ENCODE measurements around the gene CISD1. TPM values are rescaled to one million over a fixed set of nuclear protein-coding genes. Genes with fewer than 3 reads are reported as not detected.
A peak's percentile ranks its signal among the peaks of the same experiment; 100 is the strongest.

The CISD1 gene
- total and polyA plus RNA-seq, 9 of the 15 experiments (the other 6 are each of a cell fraction or from before 2014, with no cell fraction given), result 35.8 to 342 (median 118) TPM

DNA sequence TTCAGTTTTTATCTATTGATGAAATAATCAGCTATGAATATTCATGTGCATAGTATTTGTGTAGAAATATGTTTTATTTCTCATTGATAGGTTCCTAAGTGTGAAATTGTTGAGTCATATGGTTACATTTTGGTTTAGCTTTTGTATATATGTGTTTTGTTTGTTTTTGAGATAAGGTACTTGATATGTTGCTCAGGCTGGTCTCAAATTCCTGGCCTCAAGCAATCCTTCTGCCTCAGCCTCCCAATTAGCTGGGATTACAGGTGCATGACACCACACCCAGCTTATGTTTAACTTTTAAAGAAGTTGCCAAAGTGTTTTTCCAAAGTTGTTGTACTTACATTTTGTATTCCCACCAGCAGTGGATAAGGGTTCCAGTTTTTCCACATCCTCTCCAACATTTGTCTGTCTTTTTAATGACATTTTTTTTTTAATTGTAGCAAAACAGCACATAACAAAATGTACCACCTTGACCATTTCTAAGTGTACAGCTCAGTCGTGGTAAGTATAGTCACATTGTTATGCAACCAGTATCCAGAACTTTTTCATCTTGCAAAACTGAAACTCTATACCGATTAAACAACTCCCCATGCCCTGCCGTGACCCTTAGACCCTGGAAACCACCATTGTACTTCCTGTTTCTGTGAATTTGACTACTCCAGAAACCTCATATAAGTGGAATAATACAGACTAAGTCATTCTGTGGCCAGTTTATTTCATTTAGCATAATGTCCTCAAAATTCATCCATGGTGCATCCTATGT lies 53.3 kb downstream of the CISD1 start (continued):
- TF ChIP-seq, protein P1, sequence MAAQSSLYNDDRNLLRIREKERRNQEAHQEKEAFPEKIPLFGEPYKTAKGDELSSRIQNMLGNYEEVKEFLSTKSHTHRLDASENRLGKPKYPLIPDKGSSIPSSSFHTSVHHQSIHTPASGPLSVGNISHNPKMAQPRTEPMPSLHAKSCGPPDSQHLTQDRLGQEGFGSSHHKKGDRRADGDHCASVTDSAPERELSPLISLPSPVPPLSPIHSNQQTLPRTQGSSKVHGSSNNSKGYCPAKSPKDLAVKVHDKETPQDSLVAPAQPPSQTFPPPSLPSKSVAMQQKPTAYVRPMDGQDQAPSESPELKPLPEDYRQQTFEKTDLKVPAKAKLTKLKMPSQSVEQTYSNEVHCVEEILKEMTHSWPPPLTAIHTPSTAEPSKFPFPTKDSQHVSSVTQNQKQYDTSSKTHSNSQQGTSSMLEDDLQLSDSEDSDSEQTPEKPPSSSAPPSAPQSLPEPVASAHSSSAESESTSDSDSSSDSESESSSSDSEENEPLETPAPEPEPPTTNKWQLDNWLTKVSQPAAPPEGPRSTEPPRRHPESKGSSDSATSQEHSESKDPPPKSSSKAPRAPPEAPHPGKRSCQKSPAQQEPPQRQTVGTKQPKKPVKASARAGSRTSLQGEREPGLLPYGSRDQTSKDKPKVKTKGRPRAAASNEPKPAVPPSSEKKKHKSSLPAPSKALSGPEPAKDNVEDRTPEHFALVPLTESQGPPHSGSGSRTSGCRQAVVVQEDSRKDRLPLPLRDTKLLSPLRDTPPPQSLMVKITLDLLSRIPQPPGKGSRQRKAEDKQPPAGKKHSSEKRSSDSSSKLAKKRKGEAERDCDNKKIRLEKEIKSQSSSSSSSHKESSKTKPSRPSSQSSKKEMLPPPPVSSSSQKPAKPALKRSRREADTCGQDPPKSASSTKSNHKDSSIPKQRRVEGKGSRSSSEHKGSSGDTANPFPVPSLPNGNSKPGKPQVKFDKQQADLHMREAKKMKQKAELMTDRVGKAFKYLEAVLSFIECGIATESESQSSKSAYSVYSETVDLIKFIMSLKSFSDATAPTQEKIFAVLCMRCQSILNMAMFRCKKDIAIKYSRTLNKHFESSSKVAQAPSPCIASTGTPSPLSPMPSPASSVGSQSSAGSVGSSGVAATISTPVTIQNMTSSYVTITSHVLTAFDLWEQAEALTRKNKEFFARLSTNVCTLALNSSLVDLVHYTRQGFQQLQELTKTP (IDR thresholded peaks at IDR 0.05; ENCODE audit: low read depth in 1 of 2, partially characterized antibody in 2 of 2), result no peak
- TF ChIP-seq ZNF253 (CRISPR knock-in tag; conservative IDR thresholded peaks at IDR 0.05) (no peak), RBM25 (IDR thresholded peaks at IDR 0.05; ENCODE audit: low read depth, low read length, severe bottlenecking) (no peak), ELF4 (CRISPR knock-in tag; IDR thresholded peaks at IDR 0.05) (no peak), THRAP3 (IDR thresholded peaks at IDR 0.05; ENCODE audit: borderline replicate concordance) (no peak), NCOA2 (IDR thresholded peaks at IDR 0.05; ENCODE audit: partially characterized antibody in 2 of 2) (no peak), ELF1 (tag; IDR thresholded peaks at IDR 0.05) (peak; percentile 48; the same call in 1 of the 2 replicates), ZEB2 (IDR thresholded peaks at IDR 0.05) (no peak), ZNF408 (CRISPR knock-in tag; IDR thresholded peaks at IDR 0.05; ENCODE audit: low read depth) (no peak), PYGO2 (tag; IDR thresholded peaks at IDR 0.05) (no peak), E2F3 (CRISPR knock-in tag; IDR thresholded peaks at IDR 0.05) (no peak), CC2D1A (IDR thresholded peaks at IDR 0.05) (no peak), FOXJ2 (tag; IDR thresholded peaks at IDR 0.05) (no peak), ETV1 (tag; conservative IDR thresholded peaks at IDR 0.05; ENCODE audit: low read depth) (no peak), TSHZ1 (CRISPR knock-in tag; IDR thresholded peaks at IDR 0.05) (no peak), SMARCE1 (IDR thresholded peaks at IDR 0.05) (no peak)
- TF ChIP-seq, protein P2, sequence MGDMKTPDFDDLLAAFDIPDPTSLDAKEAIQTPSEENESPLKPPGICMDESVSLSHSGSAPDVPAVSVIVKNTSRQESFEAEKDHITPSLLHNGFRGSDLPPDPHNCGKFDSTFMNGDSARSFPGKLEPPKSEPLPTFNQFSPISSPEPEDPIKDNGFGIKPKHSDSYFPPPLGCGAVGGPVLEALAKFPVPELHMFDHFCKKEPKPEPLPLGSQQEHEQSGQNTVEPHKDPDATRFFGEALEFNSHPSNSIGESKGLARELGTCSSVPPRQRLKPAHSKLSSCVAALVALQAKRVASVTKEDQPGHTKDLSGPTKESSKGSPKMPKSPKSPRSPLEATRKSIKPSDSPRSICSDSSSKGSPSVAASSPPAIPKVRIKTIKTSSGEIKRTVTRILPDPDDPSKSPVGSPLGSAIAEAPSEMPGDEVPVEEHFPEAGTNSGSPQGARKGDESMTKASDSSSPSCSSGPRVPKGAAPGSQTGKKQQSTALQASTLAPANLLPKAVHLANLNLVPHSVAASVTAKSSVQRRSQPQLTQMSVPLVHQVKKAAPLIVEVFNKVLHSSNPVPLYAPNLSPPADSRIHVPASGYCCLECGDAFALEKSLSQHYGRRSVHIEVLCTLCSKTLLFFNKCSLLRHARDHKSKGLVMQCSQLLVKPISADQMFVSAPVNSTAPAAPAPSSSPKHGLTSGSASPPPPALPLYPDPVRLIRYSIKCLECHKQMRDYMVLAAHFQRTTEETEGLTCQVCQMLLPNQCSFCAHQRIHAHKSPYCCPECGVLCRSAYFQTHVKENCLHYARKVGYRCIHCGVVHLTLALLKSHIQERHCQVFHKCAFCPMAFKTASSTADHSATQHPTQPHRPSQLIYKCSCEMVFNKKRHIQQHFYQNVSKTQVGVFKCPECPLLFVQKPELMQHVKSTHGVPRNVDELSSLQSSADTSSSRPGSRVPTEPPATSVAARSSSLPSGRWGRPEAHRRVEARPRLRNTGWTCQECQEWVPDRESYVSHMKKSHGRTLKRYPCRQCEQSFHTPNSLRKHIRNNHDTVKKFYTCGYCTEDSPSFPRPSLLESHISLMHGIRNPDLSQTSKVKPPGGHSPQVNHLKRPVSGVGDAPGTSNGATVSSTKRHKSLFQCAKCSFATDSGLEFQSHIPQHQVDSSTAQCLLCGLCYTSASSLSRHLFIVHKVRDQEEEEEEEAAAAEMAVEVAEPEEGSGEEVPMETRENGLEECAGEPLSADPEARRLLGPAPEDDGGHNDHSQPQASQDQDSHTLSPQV (IDR thresholded peaks at IDR 0.05), result no peak
